Breast epithelium (tissue), 4 donors: Measurements from ENCODE around the gene RBM27. TPM values are rescaled to one million over a fixed set of nuclear protein-coding genes. Genes with fewer than 3 reads are reported as not detected.

Experiments used
- DNase-seq, 2 donors: peaks; one replicate each; pipeline ENCODE4 v3.0.0-alpha.2; 2019; ENCODE audit warnings: low spot score in 2 of 2
- H3K27ac ChIP-seq, 2 donors: fragments of 200-600 bp; sonication (generic) in 1 of 2; one replicate each; pipeline ENCODE4 v1.5.1; 2016 to 2019; ENCODE audit warnings: mild to moderate bottlenecking in 1 of 2
- H3K27me3 ChIP-seq, 2 donors: fragments of 200-600 bp; sonication (generic) in 1 of 2; one replicate each; pipeline versions ENCODE4 v1.5.1 to v1.6.0; 2017 to 2019; ENCODE audit warnings: control low read depth in 1 of 2, mild to moderate bottlenecking in 1 of 2
- H3K36me3 ChIP-seq: fragments of 200-600 bp; one replicate; pipeline ENCODE4 v1.5.1; 2019
- H3K4me1 ChIP-seq, 2 donors: fragments of 200-600 bp; sonication (generic); one replicate each; pipeline ENCODE4 v1.5.1; 2016 to 2019; ENCODE audit warnings: control low read depth in 1 of 2
- H3K4me3 ChIP-seq, 3 donors: fragments of 200-600 bp; sonication (generic); 1 replicate in 2 of 3; 2 replicates in 1 of 3; pipeline ENCODE4 v1.5.1; 2016 to 2019; ENCODE audit warnings: mild to moderate bottlenecking in 3 of 3, moderate library complexity in 2 of 3
- H3K9me3 ChIP-seq, 2 donors: fragments of 200-600 bp; sonication (generic) in 1 of 2; one replicate each; pipeline ENCODE4 v1.5.1; 2016 to 2019; ENCODE audit warnings: control low read depth in 1 of 2
- CTCF ChIP-seq, 3 donors: fragments of 450-650 bp; IDR thresholded peaks; one replicate each; pipeline ENCODE4 v1.5.1; 2016 to 2017; ENCODE audit warnings: antibody characterized with exemption in 3 of 3, mild to moderate bottlenecking in 3 of 3, moderate library complexity in 3 of 3
- POLR2A ChIP-seq: fragments of 450-650 bp; IDR thresholded peaks from one replicate; pipeline ENCODE4 v1.6.1; 2016; ENCODE audit warnings: antibody characterized with exemption, mild to moderate bottlenecking, moderate library complexity
- POLR2AphosphoS5 ChIP-seq, 3 donors: sonication (generic); formaldehyde crosslinking; IDR thresholded peaks; one replicate each; pipeline ENCODE4 v1.6.1; 2017; ENCODE audit warnings: antibody characterized with exemption in 3 of 3
- intact Hi-C: fragments of 100-400 bp; cut with DNase I; formaldehyde crosslinking; loops from one replicate; pipeline ENCODE4 v1.15.1; 2023; ENCODE audit warnings: low total_unique reads
- total RNA-seq, 3 donors: library from RNA; depleted of rRNA; stranded (reverse); fragments of >200 nt; gene quantifications; one replicate each; pipeline ENCODE4 v1.1.0, GENCODE V29; 2016

RBM27 gene
- total RNA-seq, 3 donors from 2014 or later = 20.6 to 32.3 (median 31.8) TPM

- H3K27ac ChIP-seq = no peak overlapping the region
- intact Hi-C loops = no loop called here
- H3K36me3 ChIP-seq = no peaks in the 10 kb centered on the region
- no peaks in the 10 kb centered on the region for H3K27me3 ChIP-seq
- no peak for DNase-seq
- H3K4me1 ChIP-seq = no peaks in the 10 kb centered on the region
- no peak overlapping the region for H3K4me3 ChIP-seq
- no peaks in the 10 kb centered on the region for H3K9me3 ChIP-seq
- TF ChIP-seq CTCF (IDR thresholded peaks at IDR 0.05) (no peak), POLR2AphosphoS5 (IDR thresholded peaks at IDR 0.05) (no peak)
Observed at GRCh38 chr5:146232223-146232622, 28.8 kb downstream of the RBM27 start.

- no peak overlapping the region for H3K4me3 ChIP-seq
- DNase-seq = no peak
- no peaks in the 10 kb centered on the region for H3K4me1 ChIP-seq
- H3K27me3 ChIP-seq = no peaks in the 10 kb centered on the region
- H3K27ac ChIP-seq = no peak overlapping the region
- H3K9me3 ChIP-seq = no peaks in the 10 kb centered on the region
- intact Hi-C loops = no loop called here
- TF ChIP-seq CTCF (IDR thresholded peaks at IDR 0.05) = no peak
- no peak for TF ChIP-seq POLR2A
- TF ChIP-seq POLR2AphosphoS5 (IDR thresholded peaks at IDR 0.05) = no peak
- no peaks in the 10 kb centered on the region for H3K36me3 ChIP-seq
Observed at GRCh38 chr5:146233441-146233840, 30.0 kb downstream of the RBM27 start.

GRCh38 chr5:146238973-146239372 is 35.6 kb downstream of the RBM27 start:
- no peaks in the 10 kb centered on the region for H3K9me3 ChIP-seq
- H3K27ac ChIP-seq = no peak overlapping the region
- H3K27me3 ChIP-seq = no peaks in the 10 kb centered on the region
- no peaks in the 10 kb centered on the region for H3K36me3 ChIP-seq
- TF ChIP-seq CTCF (IDR thresholded peaks at IDR 0.05) (no peak), POLR2AphosphoS5 (IDR thresholded peaks at IDR 0.05) (no peak), POLR2A (no peak)
- H3K4me3 ChIP-seq = no peak overlapping the region
- no peak for DNase-seq
- intact Hi-C loops = no loop called here
- no peaks in the 10 kb centered on the region for H3K4me1 ChIP-seq

- H3K27me3 ChIP-seq = no peaks in the 10 kb centered on the region
- TF ChIP-seq POLR2AphosphoS5 (IDR thresholded peaks at IDR 0.05) (no peak), POLR2A (no peak), CTCF (IDR thresholded peaks at IDR 0.05) (no peak)
- DNase-seq = no peak
- H3K27ac ChIP-seq = no peak overlapping the region
- H3K4me1 ChIP-seq = no peaks in the 10 kb centered on the region
- no peaks in the 10 kb centered on the region for H3K36me3 ChIP-seq
- no peaks in the 10 kb centered on the region for H3K9me3 ChIP-seq
- H3K4me3 ChIP-seq = no peak overlapping the region
- intact Hi-C loops = no loop called here
Observed at GRCh38 chr5:146240951-146241350, 37.5 kb downstream of the RBM27 start.

- Histone ChIP-seq H3K4me1 (no peaks in the 10 kb centered on the region), H3K27me3 (no peaks in the 10 kb centered on the region), H3K9me3 (no peaks in the 10 kb centered on the region), H3K4me3 (no peak overlapping the region), H3K27ac (no peak overlapping the region), H3K36me3 (no peaks in the 10 kb centered on the region)
- TF ChIP-seq POLR2A = no peak
- TF ChIP-seq CTCF (IDR thresholded peaks at IDR 0.05) = no peak
- TF ChIP-seq POLR2AphosphoS5 (IDR thresholded peaks at IDR 0.05) = no peak
- intact Hi-C loops = no loop called here
- no peak for DNase-seq
Observed at GRCh38 chr5:146243247-146243646, 39.8 kb downstream of the RBM27 start.
